SH-SY5Y (cell line): Measurements from ENCODE around the gene IL17RC.

Experiments
- GATA2 ChIP-seq: IDR thresholded peaks from 2 replicates; pipeline ENCODE4 v1.6.1; 2011; ENCODE audit warnings: mild to moderate bottlenecking, low read depth, low read length
- GATA3 ChIP-seq: IDR thresholded peaks from 2 replicates; pipeline ENCODE4 v1.6.1; 2011; ENCODE audit warnings: low read depth, mild to moderate bottlenecking, low read length, moderate library complexity

DNA sequence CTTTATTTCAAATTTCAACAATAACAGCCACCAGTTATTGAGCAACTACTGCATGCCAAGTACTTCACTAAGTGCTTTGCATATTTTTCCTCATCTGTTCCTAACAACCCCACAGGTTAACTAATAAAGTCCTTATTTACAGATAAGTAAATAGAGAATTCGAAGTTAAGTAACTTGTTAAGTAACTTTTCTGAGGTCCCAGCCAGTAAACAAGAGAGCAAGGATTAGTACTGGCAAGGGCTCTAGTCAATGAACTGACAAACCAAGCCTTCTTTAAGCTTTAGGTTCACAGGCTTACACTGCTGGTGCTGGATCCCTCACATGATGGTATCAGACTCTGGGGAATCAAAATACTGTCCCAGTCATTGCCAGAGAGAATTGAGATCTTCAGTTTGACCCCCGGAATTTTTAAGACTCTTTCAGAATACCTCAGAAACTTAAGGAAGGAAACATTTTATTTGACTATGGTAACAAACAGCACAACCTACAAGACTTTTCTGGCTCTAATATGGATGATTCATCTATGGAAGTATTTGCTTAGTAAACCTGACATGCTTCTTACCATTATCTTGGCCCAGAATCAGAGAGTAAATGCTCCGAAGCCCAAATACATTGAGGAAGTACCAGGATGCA is 53.2 kb downstream of the IL17RC start:
- TF ChIP-seq GATA2 (no peak), GATA3 (no peak)
